GM21737 (cell line): ENCODE measurements around the gene ALG11.
"Not testable (repeated sequence)": the region's sequence is repeated elsewhere in the genome, so short reads cannot be mapped to it uniquely, and the experiment has no call there.

ENCODE experiments used
- ATAC-seq: cut with Tn5 transposase; IDR thresholded peaks from one replicate; pipeline ENCODE4 v1.9.1; 2021; ENCODE audit warnings: mild to moderate bottlenecking, moderate library complexity; ENCODE audit not compliant: unreplicated experiment

The ALG11 gene

DNA sequence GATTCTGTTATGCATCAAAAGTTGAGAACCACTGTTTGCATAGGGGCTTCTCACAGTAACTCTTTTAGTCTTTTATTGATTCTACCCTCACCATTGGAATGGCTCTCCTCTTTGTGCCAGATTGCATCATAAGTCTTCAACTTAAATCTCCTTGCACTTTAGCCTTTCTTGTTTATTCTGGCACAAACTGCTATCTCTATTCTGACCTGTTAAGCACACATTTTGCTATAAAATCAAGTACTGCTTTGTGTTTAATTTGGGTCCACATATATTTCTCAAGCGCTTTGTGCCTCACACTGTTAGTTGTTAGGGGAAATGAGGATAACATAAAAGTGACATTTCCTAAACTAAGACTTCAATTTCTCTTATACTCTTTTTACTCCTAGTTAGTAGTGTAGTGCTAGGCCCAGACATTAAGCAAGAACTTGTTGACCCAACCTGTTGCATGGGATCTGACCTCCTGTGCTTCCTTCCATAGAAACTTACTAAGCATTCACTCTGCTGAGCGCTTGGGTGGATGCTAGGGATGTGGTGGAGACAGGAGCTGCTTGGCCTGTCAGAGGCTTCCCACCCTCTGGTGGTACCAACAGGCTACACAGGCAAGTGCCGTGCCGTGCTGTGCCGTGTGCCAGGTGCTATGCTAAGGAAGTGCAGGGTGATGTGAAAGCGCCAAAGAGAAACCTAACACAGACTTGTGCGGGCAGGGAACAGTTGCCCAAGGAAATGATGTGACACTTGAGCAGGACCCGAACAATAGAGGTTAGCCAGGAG is 13.5 kb downstream of the ALG11 start:
- ATAC-seq = no peak

DNA sequence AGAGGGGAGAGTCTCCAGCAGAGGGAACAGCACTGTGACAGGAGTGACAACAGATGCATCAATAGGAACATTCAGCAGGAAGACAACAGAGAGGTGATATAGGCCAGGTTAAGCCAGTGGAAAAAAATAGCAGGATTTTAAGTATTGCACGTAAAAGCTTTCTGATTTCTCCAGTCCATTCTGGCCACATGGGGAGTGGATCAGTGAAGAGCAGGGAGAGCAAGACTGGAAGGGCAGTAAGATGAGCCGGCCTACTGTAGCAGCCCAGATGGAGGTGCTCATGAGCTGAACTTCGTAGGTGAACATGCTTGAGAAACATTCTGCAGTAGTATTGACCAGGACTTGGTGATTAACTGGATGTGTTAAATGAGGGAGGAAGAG is 14.0 kb downstream of the ALG11 start:
- ATAC-seq = no peak

DNA sequence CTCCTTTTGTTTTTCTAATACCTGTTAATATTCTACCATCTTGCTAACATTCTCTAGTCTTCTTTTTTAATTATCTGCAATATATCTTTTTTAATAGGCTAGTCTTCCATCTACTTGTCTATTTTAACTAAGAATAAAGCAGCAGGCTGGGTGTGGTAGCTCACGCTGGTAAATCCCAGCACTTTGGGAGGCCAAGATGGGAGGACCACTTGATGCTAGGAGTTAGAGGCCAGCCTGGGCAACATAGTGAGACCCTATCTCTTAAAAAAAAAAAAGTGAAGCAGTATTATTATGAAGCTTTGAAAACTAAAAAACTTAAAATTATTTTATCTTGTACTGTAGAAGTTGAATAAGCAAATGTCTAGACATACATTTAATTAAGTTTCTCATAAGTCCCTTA is 15.6 kb downstream of the ALG11 start:
- ATAC-seq = no peak

DNA sequence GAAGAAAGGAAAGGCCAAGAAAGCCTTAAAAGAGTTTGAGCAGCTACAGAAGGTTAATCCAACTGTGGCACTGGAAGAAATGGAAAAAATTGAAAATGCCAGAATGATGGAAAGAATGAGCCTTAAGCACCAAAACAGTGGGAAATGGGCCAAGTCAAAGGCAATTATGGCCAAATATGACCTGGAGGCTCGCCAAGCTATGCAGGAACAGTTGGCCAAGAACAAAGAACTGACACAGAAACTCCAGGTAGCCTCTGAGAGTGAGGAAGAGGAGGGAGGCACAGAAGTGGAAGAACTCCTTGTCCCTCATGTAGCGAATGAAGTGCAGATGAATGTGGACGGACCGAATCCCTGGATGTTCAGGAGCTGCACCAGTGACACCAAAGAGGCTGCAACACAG is 17.4 kb downstream of the ALG11 start:
- no peak for ATAC-seq

DNA sequence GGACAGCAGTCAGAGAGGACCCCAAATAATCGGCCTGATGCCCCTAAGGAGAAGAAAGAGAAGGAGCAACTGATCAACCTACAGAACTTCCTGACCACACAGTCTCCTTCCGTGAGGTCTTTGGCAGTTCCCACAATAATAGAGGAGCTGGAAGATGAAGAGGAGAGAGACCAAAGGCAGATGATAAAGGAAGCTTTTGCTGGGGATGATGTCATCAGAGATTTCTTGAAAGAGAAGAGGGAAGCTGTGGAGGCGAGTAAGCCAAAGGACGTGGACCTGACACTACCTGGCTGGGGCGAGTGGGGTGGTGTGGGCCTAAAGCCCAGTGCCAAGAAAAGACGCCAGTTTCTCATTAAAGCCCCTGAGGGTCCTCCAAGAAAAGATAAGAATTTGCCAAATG is 18.2 kb downstream of the ALG11 start:
- ATAC-seq = not testable (repeated sequence)

DNA sequence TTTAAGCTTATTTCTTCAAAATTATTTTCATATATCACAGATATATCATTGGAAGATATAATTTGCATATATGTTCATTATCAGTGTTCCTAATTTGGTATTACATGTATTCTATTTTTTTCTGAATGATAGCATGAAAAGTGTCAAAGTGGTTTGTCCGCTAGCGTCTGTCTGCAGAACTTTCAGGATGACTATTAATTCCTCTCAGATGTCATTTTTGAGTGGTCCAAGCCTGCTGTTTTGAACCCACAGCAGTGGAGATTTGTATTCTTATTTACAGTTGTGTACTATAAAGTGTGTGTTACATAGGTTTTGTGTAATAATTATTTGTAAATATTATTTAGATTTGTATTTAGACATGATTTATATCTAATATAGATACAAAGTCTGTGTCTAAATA is 20.8 kb downstream of the ALG11 start:
- no peak for ATAC-seq

DNA sequence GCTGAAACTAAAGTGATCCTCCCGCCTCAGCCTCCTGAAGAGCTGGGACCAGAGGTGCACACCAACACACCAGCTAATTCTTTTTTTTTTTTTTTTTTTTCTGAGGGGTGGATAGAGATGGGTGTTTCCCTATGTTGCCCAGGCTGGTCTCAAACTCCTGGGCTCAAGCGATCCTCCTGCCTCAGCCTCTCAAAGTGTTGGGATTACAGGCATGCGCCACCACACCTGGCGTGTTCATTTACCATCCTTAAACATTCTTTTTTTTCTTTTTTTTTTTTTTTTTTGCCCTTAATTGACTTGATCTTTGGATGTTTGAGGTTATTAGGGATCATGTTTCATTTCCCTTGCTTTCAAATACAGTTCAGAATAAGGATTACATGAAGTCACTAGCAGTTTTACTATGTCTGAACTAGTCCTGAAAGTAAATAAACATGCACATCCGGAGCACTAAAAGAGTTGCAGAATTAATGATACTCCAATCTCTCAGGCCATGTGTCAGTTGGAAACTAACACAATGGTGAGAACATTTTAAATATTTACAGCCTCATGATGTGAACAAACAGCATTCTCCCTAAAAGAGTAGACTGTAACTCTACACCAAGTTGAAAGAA is 22.5 kb downstream of the ALG11 start:
- ATAC-seq = no peak

DNA sequence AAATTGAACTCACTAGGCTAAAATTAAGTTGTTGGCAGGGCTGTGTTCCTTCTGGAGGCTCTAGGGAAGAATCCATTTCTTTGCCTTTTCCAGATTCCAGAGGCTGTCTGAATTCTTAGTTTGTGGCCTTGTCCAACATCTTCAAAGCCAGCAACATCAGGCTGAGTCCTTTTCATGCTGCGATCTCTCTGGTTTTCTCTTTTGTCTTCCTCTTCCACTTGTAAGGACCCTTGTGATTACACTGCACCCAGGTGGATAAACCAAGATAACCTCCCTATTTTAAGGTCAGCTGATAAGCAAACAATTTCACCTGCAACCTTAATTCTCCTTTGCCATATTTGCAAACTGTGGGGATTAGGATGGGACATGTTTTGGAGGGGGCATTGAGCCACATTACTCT is 23.8 kb downstream of the ALG11 start:
- no peak for ATAC-seq

DNA sequence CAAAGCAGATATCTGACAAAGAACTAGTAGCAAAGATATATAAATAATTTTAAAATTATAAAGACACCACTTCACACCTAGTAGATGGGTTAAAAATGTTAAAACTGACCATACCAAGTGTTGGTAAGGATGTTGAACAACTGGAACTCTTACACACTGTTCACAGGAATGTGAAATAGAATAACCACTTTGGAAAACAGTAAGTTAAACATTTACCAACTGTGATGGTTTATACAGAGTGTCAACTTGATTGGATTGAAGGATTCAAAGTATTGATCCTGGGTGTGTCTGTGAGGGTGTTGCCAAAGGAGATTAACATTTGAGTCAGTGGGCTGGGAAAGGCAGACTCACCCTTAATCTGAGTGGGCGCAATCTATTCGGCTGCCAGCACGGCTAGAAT is 31.5 kb downstream of the ALG11 start:
- ATAC-seq = no peak

DNA sequence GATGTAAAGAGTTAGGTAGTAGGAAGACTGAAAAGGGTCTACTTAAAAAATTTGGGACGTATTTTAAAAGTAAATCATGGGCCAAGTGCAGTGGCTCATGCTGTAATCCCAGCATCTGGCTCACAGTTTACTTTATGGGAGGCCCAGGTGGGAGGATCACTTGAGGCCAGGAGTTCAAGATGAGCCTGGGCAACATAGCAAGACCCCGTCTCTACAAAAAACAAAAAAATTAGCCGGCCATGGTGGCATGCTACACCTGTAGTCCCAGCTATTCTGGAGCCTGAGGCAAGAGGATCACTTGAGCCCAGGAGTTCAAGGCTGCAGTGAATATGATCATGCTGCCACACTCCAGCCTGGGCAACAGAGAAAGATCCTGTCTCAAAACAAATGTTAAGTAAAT is 35.3 kb downstream of the ALG11 start:
- no peak for ATAC-seq

DNA sequence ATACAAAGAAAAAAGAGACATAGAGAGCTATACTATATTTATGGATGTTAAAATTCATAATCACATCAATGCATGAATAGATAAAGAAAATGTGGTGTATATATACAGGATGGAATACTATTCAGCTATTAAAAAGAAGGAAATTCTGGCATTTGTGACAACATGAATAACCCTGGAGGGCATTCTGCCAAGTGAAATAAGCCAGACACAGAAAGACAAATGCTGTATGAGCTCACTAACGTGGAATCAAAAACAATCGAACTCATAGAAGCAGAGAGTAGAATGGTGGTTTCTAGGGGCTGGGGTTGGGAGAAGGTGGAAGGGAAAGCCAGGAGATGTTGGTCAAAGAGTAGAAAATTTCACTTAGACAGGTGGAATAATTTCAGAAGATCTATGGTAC is 36.3 kb downstream of the ALG11 start:
- ATAC-seq = no peak

DNA sequence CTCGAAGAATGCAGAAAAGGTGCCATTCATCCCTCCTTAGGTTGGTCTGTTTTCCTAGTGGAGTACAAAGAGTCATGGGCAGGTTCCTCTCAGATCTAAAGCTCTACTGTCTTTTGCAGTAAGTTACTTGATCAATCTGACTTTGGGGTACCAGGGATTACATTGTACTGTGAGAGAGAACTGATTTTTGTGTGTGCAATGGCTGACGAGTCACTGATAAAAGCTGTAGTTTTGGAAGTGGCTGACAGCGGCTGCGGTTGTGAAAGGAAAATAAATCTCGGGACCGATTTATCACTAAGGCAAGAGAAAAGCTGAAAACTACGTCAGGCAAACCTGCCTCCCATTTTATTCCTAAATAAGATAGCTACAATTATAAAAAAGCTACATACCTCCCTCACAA is 39.2 kb downstream of the ALG11 start:
- no peak for ATAC-seq

DNA sequence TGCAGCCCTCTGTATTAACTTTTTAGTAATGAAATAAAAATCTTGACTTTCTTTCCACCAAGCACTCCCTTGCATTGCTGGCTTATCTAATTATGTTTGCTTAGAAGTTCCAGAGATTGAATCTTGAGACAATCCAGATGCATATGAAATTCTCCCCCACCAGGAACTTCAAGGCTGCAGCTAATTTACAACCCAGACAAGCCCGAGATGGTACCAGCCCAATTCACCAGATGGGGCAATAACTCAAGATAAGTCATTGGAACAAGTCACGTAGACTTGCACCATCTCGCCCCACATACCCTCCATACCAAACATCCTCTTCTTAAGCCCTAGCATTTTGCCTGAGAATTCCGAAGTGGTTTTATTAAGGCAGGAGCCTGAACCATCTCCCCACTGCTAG is 41.3 kb downstream of the ALG11 start:
- ATAC-seq = no peak

DNA sequence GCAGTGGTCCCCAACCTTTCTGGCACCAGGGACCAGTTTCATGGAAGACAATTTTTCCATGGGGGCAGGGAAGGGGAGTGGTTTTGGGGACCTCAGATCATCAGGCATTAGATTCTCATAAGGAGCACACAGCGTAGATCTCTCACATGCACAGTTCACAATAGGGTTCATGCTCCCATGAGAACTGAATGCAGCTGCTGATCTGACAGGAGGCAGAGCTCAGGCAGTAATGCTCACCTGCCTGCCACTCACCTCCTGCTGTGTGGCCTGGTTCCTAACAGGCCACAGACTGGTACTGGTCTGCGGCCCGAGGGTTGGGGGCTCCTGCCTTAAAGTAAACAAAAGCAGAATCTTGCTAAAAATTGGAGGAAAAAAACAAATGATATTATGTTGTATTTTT is 48.9 kb downstream of the ALG11 start:
- ATAC-seq = not testable (repeated sequence)

DNA sequence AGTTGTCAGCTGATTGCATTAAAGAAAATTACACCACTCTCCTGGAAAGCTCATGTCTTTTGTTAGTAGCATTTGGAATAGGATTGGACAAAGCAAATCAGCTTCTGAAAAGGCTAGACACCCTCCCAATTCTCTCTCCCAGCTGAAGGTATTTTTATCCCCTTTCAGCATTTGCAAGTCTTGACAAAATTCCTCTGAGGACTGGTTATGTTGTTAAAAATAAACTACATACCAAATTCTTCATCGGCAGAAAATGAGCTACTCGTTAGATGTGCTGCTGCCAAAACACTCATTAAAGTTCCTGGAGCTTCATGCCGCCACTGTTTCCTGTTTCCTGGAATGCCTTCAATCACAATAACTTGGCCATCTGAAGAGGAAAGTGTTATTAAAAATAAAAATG is 49.4 kb downstream of the ALG11 start:
- ATAC-seq = no peak

DNA sequence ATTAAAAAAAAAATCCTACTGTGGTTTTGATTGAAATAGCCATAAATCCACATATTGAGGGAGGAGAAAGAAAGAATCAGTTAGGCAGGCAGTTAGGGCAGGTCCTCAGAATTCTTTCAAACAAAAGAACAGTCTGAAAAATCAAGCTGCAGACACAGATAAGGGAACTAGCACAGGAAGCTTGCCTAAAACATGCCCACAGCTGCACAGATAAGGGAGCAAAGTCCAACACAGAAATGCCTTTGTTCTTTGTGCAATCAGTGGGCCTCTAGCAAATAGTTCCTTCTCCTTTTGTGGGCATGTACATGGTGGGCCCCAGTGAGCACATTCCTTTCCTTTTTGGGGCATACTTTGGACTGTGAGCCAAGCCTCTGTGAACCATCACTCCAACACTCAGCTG is 55.0 kb downstream of the ALG11 start:
- ATAC-seq = no peak

DNA sequence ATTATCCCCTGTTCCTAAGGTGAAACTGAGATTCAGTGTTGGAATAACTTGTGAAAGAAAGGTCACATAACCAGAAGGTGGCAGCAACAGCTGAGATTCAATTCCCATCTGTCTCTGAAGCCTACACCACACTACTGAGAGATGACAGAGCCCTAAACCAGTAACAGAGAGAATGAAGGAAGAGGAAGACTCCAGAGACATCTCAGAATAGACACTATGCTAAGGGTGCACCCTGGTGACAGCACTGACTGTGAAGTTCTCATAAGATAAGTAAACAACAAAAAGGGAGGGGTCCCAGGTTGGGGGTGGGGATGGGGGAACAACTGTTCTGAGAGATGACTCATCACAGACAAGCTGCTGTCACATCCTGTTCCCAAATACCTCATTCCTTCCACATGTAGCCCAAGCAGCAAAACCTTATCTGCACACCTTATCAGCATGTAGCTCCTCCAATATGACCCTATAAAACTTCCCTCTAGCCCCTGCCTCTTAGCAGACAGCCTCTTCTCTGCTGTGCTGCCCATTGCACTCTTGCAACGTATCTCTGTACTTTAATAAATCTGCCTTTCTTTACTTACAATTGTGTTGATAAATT is 58.8 kb downstream of the ALG11 start:
- ATAC-seq = no peak
